HepG2 (cell line): ENCODE measurements around the gene VPS9D1. TPM values are rescaled to one million over a fixed set of nuclear protein-coding genes. Genes with fewer than 3 reads are reported as not detected.

Experiments used
- AGO1 ChIP-seq: fragments of 200-400 bp; formaldehyde crosslinking; IDR thresholded peaks from 2 replicates; pipeline ENCODE4 v1.6.1; 2017; ENCODE audit warnings: mild to moderate bottlenecking, low read depth, low read length, moderate library complexity; ENCODE audit not compliant: poor library complexity, severe bottlenecking
- ATM ChIP-seq: fragments of 450-650 bp; IDR thresholded peaks from 2 replicates; pipeline ENCODE4 v1.7.1; 2017; ENCODE audit warnings: mild to moderate bottlenecking, borderline replicate concordance
- BRF2 ChIP-seq: sonication (generic); formaldehyde crosslinking; IDR thresholded peaks from 2 replicates; pipeline ENCODE4 v1.8.1; 2022; ENCODE audit warnings: mild to moderate bottlenecking, missing genetic modification reagents
- FOXK1 ChIP-seq: sonication (generic); formaldehyde crosslinking; IDR thresholded peaks from 2 replicates; pipeline ENCODE4 v1.4.0; 2020; ENCODE audit warnings: low read depth, missing genetic modification reagents, borderline replicate concordance
- GATAD2A ChIP-seq: IDR thresholded peaks from 2 replicates; pipeline ENCODE4 v1.6.1; 2016
- HDAC2 ChIP-seq: sonication (generic); formaldehyde crosslinking; IDR thresholded peaks from 2 replicates; pipeline ENCODE4 v1.4.0; 2020; ENCODE audit warnings: missing genetic modification reagents
- MEIS2 ChIP-seq: sonication (generic); formaldehyde crosslinking; IDR thresholded peaks from 2 replicates; pipeline ENCODE4 v1.9.0; 2021; ENCODE audit warnings: mild to moderate bottlenecking, missing genetic modification reagents
- PHF8 ChIP-seq: sonication (generic); formaldehyde crosslinking; IDR thresholded peaks from 2 replicates; pipeline ENCODE4 v1.5.0; 2020; ENCODE audit warnings: missing genetic modification reagents
- PTBP1 ChIP-seq: fragments of 200-400 bp; formaldehyde crosslinking; IDR thresholded peaks from 2 replicates; pipeline ENCODE4 v1.6.1; 2018; ENCODE audit warnings: low read length, low read depth; ENCODE audit not compliant: poor library complexity, severe bottlenecking
- RAD21 ChIP-seq: fragments of 450-650 bp; formaldehyde crosslinking; IDR thresholded peaks from 2 replicates; pipeline ENCODE4 v1.5.0; 2020; ENCODE audit warnings: mild to moderate bottlenecking
- RCOR2 ChIP-seq: IDR thresholded peaks from 2 replicates; pipeline ENCODE4 v1.6.1; 2016; ENCODE audit warnings: missing biosample characterization, missing genetic modification reagents
- SAFB2 ChIP-seq: sonication (generic); formaldehyde crosslinking; IDR thresholded peaks from 2 replicates; pipeline ENCODE4 v1.5.1; 2020; ENCODE audit warnings: missing genetic modification reagents, low read depth, mild to moderate bottlenecking, borderline replicate concordance
- SMC3 ChIP-seq: IDR thresholded peaks from 2 replicates; pipeline ENCODE4 v1.6.1; 2011; ENCODE audit warnings: low read length, improper control_type of control experiment
- SNRNP70 ChIP-seq: fragments of 200-400 bp; formaldehyde crosslinking; IDR thresholded peaks from 2 replicates; pipeline ENCODE4 v1.6.1; 2017; ENCODE audit warnings: mild to moderate bottlenecking, low read depth, low read length, moderate library complexity
- STAG1 ChIP-seq: sonication (generic); formaldehyde crosslinking; IDR thresholded peaks from 2 replicates; pipeline ENCODE4 v1.4.0; 2020; ENCODE audit warnings: missing genetic modification reagents
- TRIM22 ChIP-seq: fragments of 450-650 bp; IDR thresholded peaks from 2 replicates; pipeline ENCODE4 v1.6.1; 2017
- ZHX1 ChIP-seq: sonication (generic); formaldehyde crosslinking; IDR thresholded peaks from 2 replicates; pipeline ENCODE4 v1.8.1; 2022; ENCODE audit warnings: low read depth, mild to moderate bottlenecking, missing genetic modification reagents
- ZNF207 ChIP-seq: fragments of 450-650 bp; IDR thresholded peaks from 2 replicates; pipeline ENCODE4 v1.6.1; 2016; ENCODE audit warnings: antibody characterized with exemption, borderline replicate concordance
- ZNF234 ChIP-seq: sonication (generic); formaldehyde crosslinking; conservative IDR thresholded peaks from 2 replicates; pipeline ENCODE4 v1.5.1; 2020; ENCODE audit warnings: mild to moderate bottlenecking, missing genetic modification reagents
- ZNF292 ChIP-seq: sonication (generic); formaldehyde crosslinking; IDR thresholded peaks from 2 replicates; pipeline ENCODE4 v1.8.1; 2022; ENCODE audit warnings: mild to moderate bottlenecking, low read depth, missing genetic modification reagents, borderline replicate concordance
- ZNF543 ChIP-seq: sonication (generic); formaldehyde crosslinking; IDR thresholded peaks from 2 replicates; pipeline ENCODE4 v1.4.0; 2020; ENCODE audit warnings: mild to moderate bottlenecking, missing genetic modification reagents
- ZNF619 ChIP-seq: sonication (generic); formaldehyde crosslinking; IDR thresholded peaks from 2 replicates; pipeline ENCODE4 v1.4.0; 2020; ENCODE audit warnings: mild to moderate bottlenecking, missing genetic modification reagents
- ZNF652 ChIP-seq: IDR thresholded peaks from 2 replicates; pipeline ENCODE4 v1.6.1; 2016; ENCODE audit warnings: low read depth, borderline replicate concordance
- ZNF75D ChIP-seq: sonication (generic); formaldehyde crosslinking; IDR thresholded peaks from 2 replicates; pipeline ENCODE4 v1.8.1; 2023; ENCODE audit warnings: missing genetic modification reagents, mild to moderate bottlenecking, borderline replicate concordance
- ZNF772 ChIP-seq: sonication (generic); formaldehyde crosslinking; IDR thresholded peaks from 2 replicates; pipeline ENCODE4 v1.5.0; 2020; ENCODE audit warnings: mild to moderate bottlenecking, missing genetic modification reagents
- ZNF781 ChIP-seq: sonication (generic); formaldehyde crosslinking; IDR thresholded peaks from 2 replicates; pipeline ENCODE4 v1.5.1; 2020; ENCODE audit warnings: borderline replicate concordance, mild to moderate bottlenecking, missing genetic modification reagents; ENCODE audit errors: not compliant biosample characterization
- ZNF782 ChIP-seq: sonication (generic); formaldehyde crosslinking; IDR thresholded peaks from 2 replicates; pipeline ENCODE4 v1.4.0; 2020; ENCODE audit warnings: missing genetic modification reagents, mild to moderate bottlenecking, borderline replicate concordance
- ZNF83 ChIP-seq: sonication (generic); formaldehyde crosslinking; IDR thresholded peaks from 2 replicates; pipeline ENCODE4 v1.4.0; 2020; ENCODE audit warnings: missing genetic modification reagents, mild to moderate bottlenecking, borderline replicate concordance
- ZZZ3 ChIP-seq: sonication (generic); formaldehyde crosslinking; IDR thresholded peaks from 2 replicates; pipeline ENCODE4 v1.4.0; 2020; ENCODE audit warnings: missing genetic modification reagents, mild to moderate bottlenecking, borderline replicate concordance
- polyA plus RNA-seq, 8 experiments: library from polyadenylated mRNA; depleted of rRNA in 3 of 8; stranded (reverse) in 7 of 8; unstranded in 1 of 8; fragments of >200 nt; fragmentation: Illumina TruSeq in 4 of 8; extraction: Trizol in 4 of 8; gene quantifications; 2 replicates each; pipeline versions ENCODE4 v1.2.1 to v1.2.3, GENCODE V29; 2011 to 2016; ENCODE audit warnings: low read depth in 4 of 8, missing spikeins in 1 of 8, mixed read lengths in 1 of 8; ENCODE audit not compliant: insufficient read depth in 1 of 8
- total RNA-seq, 5 experiments: library from RNA; depleted of rRNA; stranded (reverse); fragments of >200 nt; fragmentation: Illumina TruSeq; extraction: Trizol; gene quantifications; 2 replicates each; pipeline ENCODE4 v1.2.3, GENCODE V29; 2016; ENCODE audit warnings: low read depth in 1 of 5

Gene VPS9D1
- total and polyA plus RNA-seq, 2 of the 13 experiments (the other 11 are each of a cell fraction or from before 2014, with no cell fraction given), result 10.1 to 13.2 TPM

- TF ChIP-seq ZHX1 (CRISPR knock-in tag) (no peak), ZNF234 (no peak), TRIM22 (no peak), ZZZ3 (no peak), SAFB2 (CRISPR knock-in tag) (no peak), ZNF75D (no peak), GATAD2A (CRISPR knock-in tag) (no peak), HDAC2 (no peak), ZNF652 (no peak), FOXK1 (CRISPR knock-in tag) (no peak), ZNF619 (no peak), PTBP1 (no peak), PHF8 (CRISPR knock-in tag) (no peak; the same call in 1 of the 2 replicates), BRF2 (CRISPR knock-in tag) (no peak; the same call in 1 of the 2 replicates), MEIS2 (no peak), RAD21 (no peak), STAG1 (CRISPR knock-in tag) (no peak; the same call in 1 of the 2 replicates), ZNF207 (no peak), ZNF781 (no peak), RCOR2 (no peak), ZNF292 (CRISPR knock-in tag) (no peak; the same call in 1 of the 2 replicates), ZNF543 (CRISPR knock-in tag) (no peak), SNRNP70 (no peak), ZNF782 (CRISPR knock-in tag) (no peak), SMC3 (no peak), ZNF772 (CRISPR knock-in tag) (no peak), AGO1 (no peak), ZNF83 (no peak), ATM (no peak)
These were observed 216 bp downstream of the VPS9D1 start (continued) for GRCh38 chr16:89720551-89720812.
